GM18526 (cell line): ENCODE results near the gene ZNF407.

ENCODE experiments used
- POLR2A ChIP-seq: IDR thresholded peaks from 3 replicates; pipeline ENCODE4 v1.6.1; 2011; ENCODE audit not compliant: insufficient read length; ENCODE audit errors: extremely low read depth

ZNF407 gene

GRCh38 chr18:74610051-74610615 is 12.5 kb downstream of the ZNF407 start:
- TF ChIP-seq POLR2A = no peak

- no peak for TF ChIP-seq POLR2A
Measured at GRCh38 chr18:74610860-74611259, 13.2 kb downstream of the ZNF407 start.

- TF ChIP-seq POLR2A = no peak
Measured at GRCh38 chr18:74611765-74612164, 14.1 kb downstream of the ZNF407 start.

- TF ChIP-seq POLR2A = no peak
Measured at GRCh38 chr18:74613381-74613780, 15.7 kb downstream of the ZNF407 start.

GRCh38 chr18:74616494-74616893 is 18.8 kb downstream of the ZNF407 start:
- no peak for TF ChIP-seq POLR2A

- no peak for TF ChIP-seq POLR2A
Measured at GRCh38 chr18:74617486-74617885, 19.8 kb downstream of the ZNF407 start.

- TF ChIP-seq POLR2A = no peak
Measured at GRCh38 chr18:74622072-74622471, 24.4 kb downstream of the ZNF407 start.

- no peak for TF ChIP-seq POLR2A
Measured at GRCh38 chr18:74623047-74623816, 25.6 kb downstream of the ZNF407 start.

- no peak for TF ChIP-seq POLR2A
Measured at GRCh38 chr18:74624466-74624865, 26.8 kb downstream of the ZNF407 start.

- no peak for TF ChIP-seq POLR2A
Measured at GRCh38 chr18:74625157-74625556, 27.5 kb downstream of the ZNF407 start.

- TF ChIP-seq POLR2A = no peak
Measured at GRCh38 chr18:74626049-74626874, 28.6 kb downstream of the ZNF407 start.

- no peak for TF ChIP-seq POLR2A
Measured at GRCh38 chr18:74630804-74631203, 33.1 kb downstream of the ZNF407 start.

GRCh38 chr18:74631212-74631611 is 33.5 kb downstream of the ZNF407 start:
- TF ChIP-seq POLR2A = no peak

- TF ChIP-seq POLR2A = no peak
Measured at GRCh38 chr18:74631623-74632350, 34.1 kb downstream of the ZNF407 start.

- TF ChIP-seq POLR2A = no peak
Measured at GRCh38 chr18:74632351-74632679, 34.6 kb downstream of the ZNF407 start.
